Measurements from ENCODE around the gene DOK7. TPM values are rescaled to one million over a fixed set of nuclear protein-coding genes. Genes with fewer than 3 reads are reported as not detected.

DOK7 gene
- total RNA-seq, 1 donor: not detected

- TF ChIP-seq CTCF (IDR thresholded peaks at IDR 0.05; ENCODE audit: insufficient read depth, low read depth, low read length): no peak
- DNase-seq (ENCODE audit: low read depth): no peak
- no peak overlapping the region for H3K4me3 ChIP-seq (ENCODE audit: low read depth, low read length)
These were observed 41.6 kb upstream of the DOK7 start for GRCh38 chr4:3421470-3421869.

- TF ChIP-seq CTCF (IDR thresholded peaks at IDR 0.05; ENCODE audit: insufficient read depth, low read depth, low read length): no peak
- no peak overlapping the region for H3K4me3 ChIP-seq (ENCODE audit: low read depth, low read length)
- no peak for DNase-seq (ENCODE audit: low read depth)
These were observed 40.8 kb upstream of the DOK7 start for GRCh38 chr4:3422241-3422801.

- no peak for DNase-seq (ENCODE audit: low read depth)
- TF ChIP-seq CTCF (IDR thresholded peaks at IDR 0.05; ENCODE audit: insufficient read depth, low read depth, low read length): no peak
- H3K4me3 ChIP-seq (ENCODE audit: low read depth, low read length): no peak overlapping the region
These were observed 40.3 kb upstream of the DOK7 start for GRCh38 chr4:3422808-3423297.

- no peak overlapping the region for H3K4me3 ChIP-seq (ENCODE audit: low read depth, low read length)
- no peak for DNase-seq (ENCODE audit: low read depth)
- TF ChIP-seq CTCF (IDR thresholded peaks at IDR 0.05; ENCODE audit: insufficient read depth, low read depth, low read length): no peak
These were observed 39.7 kb upstream of the DOK7 start for GRCh38 chr4:3423406-3423805.

- TF ChIP-seq CTCF (IDR thresholded peaks at IDR 0.05; ENCODE audit: insufficient read depth, low read depth, low read length): no peak
- DNase-seq (ENCODE audit: low read depth): no peak
- H3K4me3 ChIP-seq (ENCODE audit: low read depth, low read length): no peak overlapping the region
These were observed 39.2 kb upstream of the DOK7 start for GRCh38 chr4:3423952-3424351.

- TF ChIP-seq CTCF (IDR thresholded peaks at IDR 0.05; ENCODE audit: insufficient read depth, low read depth, low read length): no peak
- DNase-seq (ENCODE audit: low read depth): no peak
- H3K4me3 ChIP-seq (ENCODE audit: low read depth, low read length): no peak overlapping the region
These were observed 38.5 kb upstream of the DOK7 start for GRCh38 chr4:3424522-3425095.

Measured in fibroblast of villous mesenchyme (primary cell).